Activated CD4-positive, alpha-beta T cell treated with anti-CD3 and anti-CD28 coated beads for 36 hours (primary cell): ENCODE data around the gene BEST1. TPM values are rescaled to one million over a fixed set of nuclear protein-coding genes. Genes with fewer than 3 reads are reported as not detected.

Source experiments
- ATAC-seq: fragments of 200-7000 bp; cut with Tn5 transposase; one replicate; pipeline ENCODE4 v1.10.0; 2021; ENCODE audit warnings: mild to moderate bottlenecking, moderate library complexity
- CTCF ChIA-PET: fragments of 350-600 bp; sonication (Branson Sonifier 250); formaldehyde crosslinking; loops from one replicate; lab custom pipeline; 2021; ENCODE audit warnings: antibody characterized with exemption; lab: Charles Lee
- POLR2A ChIA-PET: fragments of 350-600 bp; sonication (Branson Sonifier 250); formaldehyde crosslinking; loops from one replicate; lab custom pipeline; 2021; ENCODE audit warnings: antibody characterized with exemption, inconsistent platforms; lab: Charles Lee
- DNase-seq: peaks from one replicate; pipeline ENCODE4 v3.0.0-alpha.2; 2020
- H3K27ac Mint-ChIP-seq: one replicate; pipeline ENCODE4 v1.8.0; 2021; ENCODE audit warnings: mixed read lengths
- H3K27me3 Mint-ChIP-seq: one replicate; pipeline ENCODE4 v1.8.0; 2021; ENCODE audit warnings: mixed read lengths
- H3K36me3 Mint-ChIP-seq: one replicate; pipeline ENCODE4 v1.8.0; 2021; ENCODE audit warnings: low read depth, mixed read lengths
- H3K4me1 Mint-ChIP-seq: one replicate; pipeline ENCODE4 v1.8.0; 2021; ENCODE audit warnings: mixed read lengths
- H3K4me3 Mint-ChIP-seq: one replicate; pipeline ENCODE4 v1.8.0; 2021; ENCODE audit warnings: mild to moderate bottlenecking, moderate library complexity, mixed read lengths
- H3K9me3 Mint-ChIP-seq: one replicate; pipeline ENCODE4 v1.8.0; 2021; ENCODE audit warnings: low read depth, mixed read lengths
- intact Hi-C, 2 experiments: fragments of 100-400 bp; cut with DNase I in 1 of 2; cut with micrococcal nuclease in 1 of 2; formaldehyde crosslinking; loops; one replicate each; pipeline versions ENCODE4 v1.14.2 to v1.15.1; 2022 to 2024; cut with DNase I, micrococcal nuclease
- total RNA-seq, 2 experiments: library from RNA; stranded (reverse); gene quantifications; one replicate each; pipeline ENCODE4 v1.2.3, GENCODE V29; 2021

The BEST1 gene
- total RNA-seq, 2 experiments from 2014 or later = 0.37 to 0.65 TPM

GRCh38 chr11:61972672-61973475, 22.7 kb downstream of the BEST1 start:
- Mint-ChIP-seq H3K27me3 (no peaks in the 10 kb centered on the region), H3K36me3 (peaks cover 3% of the 10 kb centered on the region), H3K4me1 (peaks cover 54% of the 10 kb centered on the region), H3K9me3 (no peaks in the 10 kb centered on the region), H3K4me3 (peak overlapping the region; percentile 23), H3K27ac (peak overlapping the region; percentile 90)
- DNase-seq = peak; percentile 33
- intact Hi-C loops = loop anchor here (1.0 to 5.0 kb wide), 3 partner anchors 39 to 294 kb away; no protein-coding TSS in a partner anchor
- ChIA-PET CTCF (interaction anchor here (0.6 to 3.7 kb wide), 7 partner anchors 23 to 176 kb away, joined by 3 to 13 read pairs (median 4); no protein-coding TSS in a partner anchor), POLR2A (no interaction called here)
- peak; percentile 45 for ATAC-seq

DNA sequence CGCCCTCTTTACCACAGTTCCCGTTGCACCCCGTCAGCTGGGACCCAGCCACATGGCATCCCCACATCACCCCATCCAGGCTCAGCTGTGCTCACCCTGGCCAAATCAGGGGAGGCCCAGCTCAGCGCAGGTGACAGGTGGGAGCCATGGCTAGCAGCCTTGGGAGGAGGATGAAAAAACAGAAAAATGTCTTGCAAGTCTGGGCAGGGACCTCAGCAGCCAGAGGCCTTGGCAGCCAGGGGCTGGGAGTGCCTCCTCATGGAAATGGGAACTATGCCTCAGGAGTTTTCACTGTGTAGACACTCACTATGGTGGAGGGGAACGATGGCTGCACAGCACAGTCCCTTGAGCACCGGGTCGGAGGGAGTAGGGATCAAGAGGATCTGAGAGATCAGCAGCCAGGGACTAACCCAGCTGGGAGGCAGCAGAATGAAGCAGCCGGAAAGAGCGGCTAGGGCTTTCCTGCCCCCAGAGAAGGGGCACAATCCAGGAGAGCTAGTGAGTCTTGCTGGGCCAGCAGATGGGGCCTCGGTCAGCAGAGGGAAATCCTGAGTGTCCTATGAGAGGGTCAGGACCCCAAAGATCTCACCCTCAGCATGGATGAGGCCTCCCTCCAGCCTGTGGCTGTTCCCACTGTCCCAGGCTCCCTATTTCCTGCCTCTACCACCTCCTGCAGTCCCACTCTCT, 23.5 kb downstream of the BEST1 start:
- intact Hi-C loops = loop anchor here (5.0 kb wide), 2 partner anchors 39 to 294 kb away; no protein-coding TSS in a partner anchor
- Mint-ChIP-seq H3K4me3 (no peak overlapping the region), H3K36me3 (no peaks in the 10 kb centered on the region), H3K4me1 (peaks cover 50% of the 10 kb centered on the region), H3K27me3 (no peaks in the 10 kb centered on the region), H3K9me3 (no peaks in the 10 kb centered on the region), H3K27ac (peak overlapping the region; percentile 90)
- ATAC-seq (no peak), DNase-seq (no peak)
- POLR2A ChIA-PET = no interaction called here
- CTCF ChIA-PET = interaction anchor here (1.0 to 3.7 kb wide), 2 partner anchors 26 to 75 kb away, joined by 3 to 13 read pairs; no protein-coding TSS in a partner anchor

- Mint-ChIP-seq H3K36me3 (no peaks in the 10 kb centered on the region), H3K27ac (peak overlapping the region; percentile 7), H3K4me3 (no peak overlapping the region), H3K9me3 (no peaks in the 10 kb centered on the region), H3K27me3 (no peaks in the 10 kb centered on the region), H3K4me1 (peaks cover 38% of the 10 kb centered on the region)
- intact Hi-C loops = loop anchor here (5.0 kb wide), 2 partner anchors 37 to 292 kb away; no protein-coding TSS in a partner anchor
- CTCF ChIA-PET = interaction anchor here (0.8 kb wide), 1 partner anchor 27 kb away, joined by 3 read pairs; no protein-coding TSS in a partner anchor
- DNase-seq (no peak), ATAC-seq (no peak)
- POLR2A ChIA-PET = no interaction called here
Observed at GRCh38 chr11:61974766-61975631, 24.8 kb downstream of the BEST1 start.

DNA sequence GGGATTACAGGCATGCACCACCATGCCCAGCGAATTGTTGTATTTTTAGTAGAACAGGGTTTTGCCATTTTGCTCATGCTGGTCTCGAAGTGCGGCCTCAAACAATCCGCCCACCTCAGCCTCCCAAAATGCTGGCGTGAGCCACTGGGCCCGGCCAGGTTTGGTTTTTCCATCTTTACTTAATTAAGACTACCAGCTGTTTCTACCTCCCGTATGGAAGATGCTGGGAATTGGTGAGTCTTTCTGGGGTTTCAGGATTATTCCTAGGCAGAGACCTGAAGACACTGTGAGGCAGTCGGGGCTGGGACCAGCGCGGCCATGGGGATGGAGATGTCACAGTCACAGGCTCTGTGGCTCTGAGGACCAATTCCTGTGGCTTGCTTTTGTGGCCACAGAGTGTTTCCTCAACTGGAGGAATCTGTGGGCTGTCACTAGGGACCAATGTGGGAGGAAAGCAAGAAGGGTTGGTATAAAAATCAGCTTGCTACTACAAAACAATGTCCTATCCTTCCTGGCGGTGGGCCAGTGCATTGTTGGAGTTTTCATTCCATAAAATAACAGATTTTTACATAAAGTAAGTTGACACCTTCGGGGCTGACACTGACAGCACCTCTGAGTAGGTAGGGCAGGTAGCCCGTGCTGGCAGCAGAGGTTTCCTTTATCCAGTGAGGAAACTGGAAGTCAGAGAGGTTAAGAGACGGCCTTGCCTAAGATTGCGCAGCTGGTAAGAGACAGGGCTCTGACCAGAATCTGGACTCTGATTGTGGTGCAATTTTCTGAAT, 25.7 kb downstream of the BEST1 start:
- ATAC-seq (no peak), DNase-seq (no peak)
- intact Hi-C loops = no loop called here
- no peak overlapping the region for H3K27ac Mint-ChIP-seq
- H3K4me1 Mint-ChIP-seq = peaks cover 31% of the 10 kb centered on the region
- H3K4me3 Mint-ChIP-seq = no peak overlapping the region
- POLR2A ChIA-PET = no interaction called here
- CTCF ChIA-PET = no interaction called here
- no peaks in the 10 kb centered on the region for H3K27me3 Mint-ChIP-seq
- H3K36me3 Mint-ChIP-seq = no peaks in the 10 kb centered on the region
- H3K9me3 Mint-ChIP-seq = no peaks in the 10 kb centered on the region

DNA sequence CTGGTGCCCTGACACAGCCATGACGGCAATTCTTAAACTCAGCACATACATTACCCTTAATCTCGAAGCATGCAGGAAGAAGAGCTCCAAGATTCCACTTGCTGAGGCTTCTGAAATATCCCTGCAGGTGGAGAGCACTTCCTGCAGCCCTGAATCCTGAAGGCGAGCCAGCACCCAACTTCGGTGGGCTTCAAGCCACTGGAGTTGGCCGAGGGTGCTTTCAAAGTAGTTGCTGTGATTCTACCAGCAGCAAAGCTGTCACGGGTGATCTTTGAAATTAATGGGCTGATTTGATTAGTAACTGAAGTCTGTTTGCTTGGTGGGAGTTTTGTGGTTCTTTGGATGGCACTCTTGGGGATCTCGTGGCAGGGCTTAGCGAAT, 26.3 kb downstream of the BEST1 start:
- Mint-ChIP-seq H3K27me3 (no peaks in the 10 kb centered on the region), H3K27ac (no peak overlapping the region), H3K36me3 (no peaks in the 10 kb centered on the region), H3K9me3 (no peaks in the 10 kb centered on the region), H3K4me1 (peaks cover 25% of the 10 kb centered on the region), H3K4me3 (no peak overlapping the region)
- ATAC-seq (no peak), DNase-seq (no peak)
- intact Hi-C loops = no loop called here
- ChIA-PET CTCF (interaction anchor here (0.6 kb wide), 1 partner anchor 10 kb away, joined by 3 read pairs; no protein-coding TSS in a partner anchor), POLR2A (no interaction called here)

GRCh38 chr11:61976813-61977475, 26.8 kb downstream of the BEST1 start:
- H3K9me3 Mint-ChIP-seq = no peaks in the 10 kb centered on the region
- no peak overlapping the region for H3K4me3 Mint-ChIP-seq
- ChIA-PET CTCF (interaction anchor here (0.6 to 1.1 kb wide), 3 partner anchors 11 to 107 kb away, joined by 3 read pairs; no protein-coding TSS in a partner anchor), POLR2A (no interaction called here)
- ATAC-seq (no peak), DNase-seq (no peak)
- H3K27me3 Mint-ChIP-seq = no peaks in the 10 kb centered on the region
- no peak overlapping the region for H3K27ac Mint-ChIP-seq
- intact Hi-C loops = no loop called here
- H3K4me1 Mint-ChIP-seq = peaks cover 20% of the 10 kb centered on the region
- no peaks in the 10 kb centered on the region for H3K36me3 Mint-ChIP-seq

GRCh38 chr11:61978703-61979661, 28.8 kb downstream of the BEST1 start:
- ATAC-seq = no peak

DNA sequence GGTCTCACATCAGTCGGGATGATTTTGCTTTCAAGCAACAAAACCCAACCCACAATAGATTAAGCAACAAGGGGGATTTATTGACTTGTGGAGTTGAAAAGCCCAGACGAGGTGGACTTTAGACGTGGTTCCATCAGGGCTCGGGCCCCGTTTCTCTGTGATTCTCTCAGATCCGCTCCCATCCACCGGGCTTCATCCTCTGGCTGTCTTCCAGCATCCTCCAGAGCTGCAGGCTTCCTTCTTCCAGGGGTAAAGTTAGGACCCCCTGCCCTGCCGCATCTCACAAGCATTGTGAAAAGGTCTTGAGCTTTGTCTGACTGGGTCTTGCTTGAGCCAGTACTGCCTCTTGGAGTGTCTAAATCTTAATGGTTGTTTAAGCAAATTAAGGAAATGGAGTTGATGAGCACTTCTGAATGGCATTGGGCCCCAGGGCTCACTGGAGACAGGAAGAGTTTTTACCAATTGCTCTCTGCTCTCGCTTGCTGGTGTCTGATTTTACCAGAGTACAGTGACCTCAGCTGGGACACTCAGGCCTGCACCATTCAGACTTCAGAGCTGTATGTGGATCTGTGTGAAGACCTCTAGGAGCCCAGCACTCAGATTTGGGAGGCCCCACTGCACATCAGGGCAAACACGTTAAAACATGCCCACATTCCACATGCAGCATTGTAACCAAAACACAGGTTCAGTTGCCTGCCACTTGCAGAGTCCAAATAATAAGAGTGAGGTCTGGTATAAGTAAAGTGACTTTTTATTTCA, 30.8 kb downstream of the BEST1 start:
- ATAC-seq (no peak), DNase-seq (no peak)
- Mint-ChIP-seq H3K4me1 (no peaks in the 10 kb centered on the region), H3K9me3 (no peaks in the 10 kb centered on the region), H3K4me3 (no peak overlapping the region), H3K27me3 (no peaks in the 10 kb centered on the region), H3K27ac (no peak overlapping the region), H3K36me3 (no peaks in the 10 kb centered on the region)
- POLR2A ChIA-PET = interaction anchor here (1.2 kb wide), 1 partner anchor 13 kb away, joined by 4 read pairs; no protein-coding TSS in a partner anchor
- CTCF ChIA-PET = no interaction called here
- intact Hi-C loops = no loop called here

More at GRCh38 chr11:61978703-61979661, 28.8 kb downstream of the BEST1 start:
- DNase-seq = no peak
- Mint-ChIP-seq H3K9me3 (no peaks in the 10 kb centered on the region), H3K27ac (peak overlapping the region; percentile 7), H3K36me3 (no peaks in the 10 kb centered on the region), H3K4me1 (peaks cover 1% of the 10 kb centered on the region), H3K27me3 (no peaks in the 10 kb centered on the region), H3K4me3 (no peak overlapping the region)
- ChIA-PET CTCF (interaction anchor here (0.6 kb wide), 1 partner anchor 109 kb away, joined by 3 read pairs; no protein-coding TSS in a partner anchor), POLR2A (interaction anchor here (0.6 kb wide), 2 partner anchors 11 to 302 kb away, joined by 3 read pairs; no protein-coding TSS in a partner anchor)
- intact Hi-C loops = no loop called here

- Mint-ChIP-seq H3K27ac (no peak overlapping the region), H3K4me3 (no peak overlapping the region), H3K9me3 (peaks cover 12% of the 10 kb centered on the region), H3K4me1 (no peaks in the 10 kb centered on the region), H3K36me3 (peaks cover 8% of the 10 kb centered on the region), H3K27me3 (peaks cover 2% of the 10 kb centered on the region)
- ATAC-seq = no peak
- no peak for DNase-seq
- ChIA-PET CTCF (interaction anchor here (0.7 to 1.5 kb wide), 3 partner anchors 13 to 99 kb away, joined by 3 to 6 read pairs (median 3); no protein-coding TSS in a partner anchor), POLR2A (no interaction called here)
- intact Hi-C loops = no loop called here
Observed at GRCh38 chr11:61983419-61983818, 33.3 kb downstream of the BEST1 start.
